HG03354 (cell line): ENCODE data around the gene BPGM.

ENCODE experiments used
- ATAC-seq: cut with Tn5 transposase; IDR thresholded peaks from one replicate; pipeline ENCODE4 v1.9.1; 2021; ENCODE audit warnings: mild to moderate bottlenecking; ENCODE audit not compliant: unreplicated experiment, poor library complexity, severe bottlenecking

Gene BPGM

GRCh38 chr7:134646425-134647305 lies at the start of gene BPGM:
Gene BPGM, plus strand, starts transcription at chr7:134646853. Its CDS starts 14,655 bp downstream, at chr7:134661508.
- ATAC-seq = peak; percentile 97

GRCh38 chr7:134599371-134599770 lies 47.3 kb upstream of the BPGM start:
- ATAC-seq = no peak

GRCh38 chr7:134601459-134601858 lies 45.2 kb upstream of the BPGM start:
- no peak for ATAC-seq

- no peak for ATAC-seq
Measured at GRCh38 chr7:134602881-134603451, 43.7 kb upstream of the BPGM start.

DNA sequence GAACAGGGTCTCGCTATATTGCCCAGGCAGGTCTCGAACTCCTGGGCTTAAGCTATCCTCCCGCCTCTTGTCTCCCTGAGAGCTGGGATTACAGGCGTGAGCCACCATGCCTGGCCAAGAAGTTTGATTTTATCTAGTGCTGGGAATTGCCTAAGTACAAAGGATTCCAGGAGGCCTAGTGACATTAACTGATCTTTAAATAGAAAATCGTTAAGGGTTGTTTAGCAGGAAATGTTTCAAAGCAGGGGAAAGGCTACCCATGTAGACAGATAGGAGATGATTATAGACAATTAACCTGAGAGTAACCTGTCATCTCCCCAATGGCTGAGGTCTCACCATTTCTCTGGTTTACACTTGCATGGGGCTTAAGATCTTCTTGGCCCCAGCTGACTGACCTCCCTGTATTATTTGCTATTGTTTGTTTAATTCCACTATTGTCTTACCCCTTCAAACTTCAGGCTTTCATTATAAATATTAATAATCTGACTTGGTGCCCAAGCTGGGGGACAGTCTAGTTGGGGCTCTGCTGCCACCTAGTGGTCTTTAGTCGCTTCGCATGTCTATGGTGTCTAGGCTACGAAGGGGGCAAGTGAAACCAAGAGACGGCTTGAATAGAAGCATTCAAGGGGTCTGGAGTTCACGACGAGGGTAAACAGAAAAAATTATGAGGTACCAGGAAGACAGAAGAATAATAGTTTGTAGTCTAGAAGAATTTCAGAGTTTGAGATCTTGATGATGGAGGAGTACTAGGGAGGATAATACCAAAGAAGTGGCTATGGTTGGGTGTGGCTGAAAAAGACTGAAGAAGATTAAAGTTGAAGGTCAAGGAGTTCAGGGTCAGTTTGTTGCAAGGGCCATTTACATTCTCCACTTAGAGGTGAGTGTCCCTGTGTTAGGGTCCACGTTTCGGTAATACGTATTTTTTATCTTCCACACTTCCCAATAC lies 40.4 kb upstream of the BPGM start:
- ATAC-seq = peak; percentile 96

DNA sequence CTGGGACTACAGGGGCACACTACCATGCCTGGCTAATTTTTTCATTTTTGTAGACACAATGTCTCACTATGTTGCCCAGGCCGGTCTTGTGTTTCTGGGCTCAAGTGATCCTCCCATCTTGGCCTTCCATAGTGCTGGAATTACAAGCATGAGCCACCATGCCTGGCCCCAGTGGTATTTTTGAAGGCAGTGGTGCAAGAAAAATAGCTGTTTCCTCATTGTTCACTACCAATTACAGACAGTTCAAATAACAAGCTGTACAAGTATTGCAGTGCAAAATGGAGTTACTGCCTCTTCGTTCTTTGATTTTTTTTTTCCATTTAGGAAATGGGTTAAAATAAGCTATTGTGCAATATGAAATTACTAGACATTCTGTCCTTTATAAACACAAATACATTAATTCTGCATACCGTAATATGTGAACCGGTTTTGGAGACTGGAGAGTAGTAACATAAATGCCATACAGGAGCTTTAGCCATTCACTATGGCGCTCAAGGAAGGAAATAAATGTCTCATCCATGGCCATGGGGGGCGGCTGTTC lies 35.0 kb upstream of the BPGM start:
- no peak for ATAC-seq

DNA sequence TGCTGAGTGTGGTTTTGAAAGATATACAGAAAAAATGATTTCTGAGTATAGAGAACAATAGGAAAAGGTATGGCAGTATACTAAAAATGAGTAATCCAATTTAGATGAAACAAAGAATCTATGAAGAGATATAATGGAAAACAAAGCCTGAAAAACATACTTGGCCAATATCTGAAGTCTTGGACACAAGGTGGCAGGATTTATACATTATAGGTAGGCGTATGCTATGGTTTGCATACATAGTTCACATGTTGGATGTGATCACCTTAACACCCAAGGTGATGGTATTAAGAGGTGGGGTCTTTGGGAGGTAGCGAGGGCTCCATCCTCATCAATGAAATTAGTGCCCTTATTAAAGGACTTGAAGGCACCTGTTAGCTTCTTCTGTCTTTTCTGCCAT lies 34.5 kb upstream of the BPGM start:
- ATAC-seq = no peak

- ATAC-seq = no peak
Measured at GRCh38 chr7:134613623-134614347, 32.9 kb upstream of the BPGM start.

GRCh38 chr7:134616611-134617010 lies 30.0 kb upstream of the BPGM start:
- ATAC-seq = no peak

DNA sequence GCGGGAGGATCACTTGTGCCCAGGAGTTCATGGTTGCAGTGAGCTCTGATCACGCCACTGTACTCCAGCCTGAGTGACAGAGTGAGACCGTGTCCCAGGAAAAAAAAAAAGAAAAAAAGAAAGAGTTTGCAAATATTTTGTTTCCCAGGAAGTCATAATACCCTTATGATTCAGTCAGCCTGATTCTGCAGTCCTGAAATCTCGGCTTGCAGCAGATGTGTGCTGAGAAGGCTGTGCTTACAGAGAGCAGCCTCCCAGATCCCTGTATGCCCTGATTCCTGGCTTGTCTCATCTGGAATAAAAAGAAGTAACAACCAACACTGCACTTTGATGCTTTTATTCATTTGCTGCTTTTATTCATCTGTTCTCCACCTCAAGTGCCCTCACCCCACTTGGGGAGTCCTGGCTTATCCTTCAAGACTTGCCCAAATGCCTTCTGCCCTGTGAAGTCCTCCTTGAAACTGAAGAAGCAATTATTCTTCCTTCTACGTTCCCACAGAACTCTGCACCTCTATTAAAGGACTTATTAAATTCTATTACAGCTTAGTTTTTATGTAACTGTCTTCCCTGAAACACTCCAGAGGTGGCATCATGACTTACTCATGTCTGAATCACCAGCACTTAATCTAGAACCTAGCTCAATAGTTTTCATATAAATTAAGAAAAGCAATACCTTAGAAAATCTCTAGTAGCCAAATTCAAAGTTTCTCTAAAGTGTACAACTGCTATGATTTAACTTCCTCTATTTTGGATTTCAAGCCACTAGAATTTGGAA lies 27.7 kb upstream of the BPGM start:
- no peak for ATAC-seq

- no peak for ATAC-seq
Measured at GRCh38 chr7:134619627-134620331, 26.9 kb upstream of the BPGM start.

DNA sequence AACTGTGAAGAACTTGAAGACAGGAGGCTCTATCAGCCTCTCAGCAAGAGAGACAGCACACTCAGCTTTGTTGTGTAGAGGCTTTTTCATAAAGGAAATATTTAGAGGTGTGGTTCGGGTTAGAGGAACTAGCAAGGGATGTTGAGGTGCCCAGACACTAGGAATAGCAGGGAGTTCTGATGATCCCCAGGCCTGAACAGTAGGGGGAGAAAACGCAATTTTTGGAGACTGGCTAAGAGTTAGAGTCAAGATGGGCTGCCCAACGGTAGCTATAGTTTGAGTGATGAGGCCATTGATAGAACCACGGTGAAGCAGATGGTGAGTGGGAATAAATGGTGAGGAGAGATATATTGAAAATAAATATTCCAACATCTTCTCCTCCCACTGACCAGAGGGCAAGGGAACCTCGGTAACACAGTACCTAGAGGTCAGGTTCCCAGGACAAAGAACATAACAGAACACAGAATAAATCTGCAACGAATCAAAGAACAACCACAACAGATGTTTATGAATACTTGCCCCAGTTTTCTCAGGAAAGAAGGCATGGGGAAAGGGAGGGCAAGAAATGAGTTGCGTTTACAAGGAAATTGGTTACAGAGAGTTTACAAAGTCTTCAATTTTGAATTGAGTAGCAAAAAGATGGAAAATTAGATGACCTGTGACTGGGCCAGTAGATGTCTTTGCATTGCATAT lies 24.2 kb upstream of the BPGM start:
- ATAC-seq = no peak

- ATAC-seq = no peak
Measured at GRCh38 chr7:134623193-134623592, 23.5 kb upstream of the BPGM start.

GRCh38 chr7:134625550-134625949 lies 21.1 kb upstream of the BPGM start:
- ATAC-seq = no peak

DNA sequence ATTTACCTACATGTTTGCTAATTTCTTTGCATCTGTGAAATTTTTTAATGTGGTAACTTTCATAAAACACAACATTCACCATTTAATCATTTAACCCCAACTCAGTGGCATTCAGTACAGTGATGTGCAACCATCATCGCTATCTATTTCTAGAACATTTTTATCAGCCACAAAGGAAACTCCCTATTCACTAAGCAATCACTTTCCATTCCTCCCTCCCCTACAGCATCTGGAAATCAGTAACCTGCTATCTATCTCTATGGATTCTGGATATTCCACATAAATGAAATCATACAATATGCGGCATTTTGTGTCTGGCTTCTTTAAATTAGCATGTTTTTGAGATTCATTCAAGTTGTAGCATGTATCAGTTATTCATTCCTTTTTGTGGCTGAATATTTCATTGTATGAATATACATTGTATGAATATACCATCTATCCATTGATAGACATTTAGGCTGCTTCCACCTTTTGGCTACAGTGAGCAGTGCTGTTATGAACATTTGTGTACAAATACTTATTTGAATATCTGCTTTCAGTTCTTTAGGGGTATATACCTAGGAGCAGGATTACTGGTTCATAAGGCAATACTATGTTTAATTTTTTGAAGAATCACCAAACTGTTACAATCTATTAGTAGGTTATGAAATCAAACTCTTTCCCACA lies 19.4 kb upstream of the BPGM start:
- ATAC-seq = no peak

DNA sequence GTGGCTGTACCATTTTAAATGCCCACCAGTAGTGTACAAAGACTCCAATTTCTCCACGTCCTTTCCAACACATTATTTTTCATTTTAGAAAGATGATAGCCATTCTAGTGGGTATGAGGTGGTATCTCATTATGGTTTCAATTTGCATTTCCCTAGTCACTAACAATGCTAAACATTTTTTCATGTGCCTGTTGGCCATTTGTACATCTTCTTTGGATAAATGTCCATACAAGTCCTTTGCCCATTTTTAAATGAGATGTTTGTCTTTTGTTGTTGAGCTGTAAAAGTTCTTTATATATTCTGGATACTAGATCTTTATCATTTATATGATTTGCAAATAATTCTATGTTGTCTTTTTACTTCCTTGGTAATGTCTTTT lies 18.9 kb upstream of the BPGM start:
- ATAC-seq = no peak

- no peak for ATAC-seq
Measured at GRCh38 chr7:134629445-134629844, 17.2 kb upstream of the BPGM start.
